GM21526 (cell line): ENCODE results near the gene KRT73.

ENCODE experiments used
- ATAC-seq: cut with Tn5 transposase; IDR thresholded peaks from one replicate; pipeline ENCODE4 v1.9.1; 2021; ENCODE audit warnings: moderate library complexity; ENCODE audit not compliant: unreplicated experiment, low FRiP score

Gene KRT73

DNA sequence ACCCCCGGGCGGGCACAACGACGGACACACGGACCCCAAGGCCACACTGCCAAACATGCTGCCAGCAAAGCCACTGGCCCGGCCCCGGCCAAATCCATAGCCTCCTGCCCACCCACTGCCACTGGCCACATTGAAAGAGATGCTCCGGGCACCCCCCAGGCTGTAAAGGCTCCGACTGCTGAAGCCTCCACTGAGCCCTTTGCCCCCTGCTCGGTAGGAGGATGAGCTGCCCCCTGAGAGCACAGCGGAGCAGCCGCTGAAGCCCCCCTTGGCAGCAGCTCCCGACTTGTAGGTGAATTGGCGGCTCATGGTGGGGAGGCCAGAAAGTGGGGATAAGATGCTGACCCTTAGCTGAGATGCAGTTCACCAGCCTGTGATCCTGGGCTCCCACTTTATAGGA, at the start of gene KRT73:
TSS of gene KRT73 (minus strand) at position 344 of the 400 bp plus-strand sequence. CDS start at position 309, 35 bp downstream.
- no peak for ATAC-seq

DNA sequence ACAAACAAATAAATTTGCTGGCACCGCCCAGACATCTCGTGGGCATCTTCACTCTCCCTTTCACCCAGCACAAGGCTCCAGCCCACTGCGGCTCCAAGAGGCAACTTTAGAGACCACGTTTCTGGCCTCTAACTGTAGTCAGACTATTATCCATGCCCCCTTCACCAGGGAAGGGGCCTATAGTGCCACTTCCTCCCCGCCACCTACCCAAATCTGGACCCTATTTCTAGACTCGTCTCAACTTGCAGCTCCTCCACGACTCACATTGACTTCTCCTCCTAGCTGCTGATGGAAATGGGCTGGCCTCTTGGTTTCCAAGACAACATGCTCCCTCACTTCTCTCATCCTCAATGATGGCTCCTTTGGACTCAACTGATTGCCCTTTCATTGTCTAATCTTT, 49.6 kb upstream of the KRT73 start:
- ATAC-seq = no peak

DNA sequence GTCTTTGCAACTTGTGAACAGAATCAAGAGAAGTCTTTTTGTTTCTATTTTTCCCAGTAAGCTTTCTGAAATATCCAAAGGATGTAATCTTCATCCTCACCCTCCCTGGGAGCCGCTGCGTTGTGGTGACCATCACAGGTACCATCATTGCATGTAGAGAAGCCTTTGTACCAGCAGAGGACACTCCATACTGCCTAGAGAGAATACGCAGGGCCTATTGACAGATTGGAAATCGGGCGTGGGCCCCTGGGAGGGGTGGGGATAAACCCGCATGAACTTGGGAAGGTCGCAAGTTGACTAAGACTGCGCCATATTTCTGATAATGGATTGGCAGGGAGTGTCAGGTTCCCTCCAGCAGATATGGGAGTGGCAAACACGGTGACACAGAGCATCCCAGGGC, 49.1 kb upstream of the KRT73 start:
- no peak for ATAC-seq

DNA sequence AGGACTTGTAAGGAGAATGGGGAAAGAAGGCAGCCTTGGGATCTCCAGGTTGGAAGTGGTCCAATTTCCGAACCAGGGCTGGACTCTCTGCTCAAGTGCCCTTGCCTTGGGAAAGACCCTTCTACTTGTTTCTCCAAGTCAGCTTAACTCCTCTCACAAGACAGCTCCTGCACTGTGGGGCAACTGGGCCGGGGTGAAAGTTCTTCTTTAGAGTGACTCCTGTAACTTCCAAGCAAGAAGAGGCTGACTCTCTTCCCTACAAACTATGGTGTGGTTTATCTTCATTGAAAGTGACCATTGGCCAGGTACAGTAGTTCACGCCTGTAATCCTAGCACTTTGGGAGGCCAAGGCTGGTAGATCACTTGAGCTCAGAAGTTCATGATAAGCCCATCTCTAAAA, 48.1 kb upstream of the KRT73 start:
- ATAC-seq = no peak

DNA sequence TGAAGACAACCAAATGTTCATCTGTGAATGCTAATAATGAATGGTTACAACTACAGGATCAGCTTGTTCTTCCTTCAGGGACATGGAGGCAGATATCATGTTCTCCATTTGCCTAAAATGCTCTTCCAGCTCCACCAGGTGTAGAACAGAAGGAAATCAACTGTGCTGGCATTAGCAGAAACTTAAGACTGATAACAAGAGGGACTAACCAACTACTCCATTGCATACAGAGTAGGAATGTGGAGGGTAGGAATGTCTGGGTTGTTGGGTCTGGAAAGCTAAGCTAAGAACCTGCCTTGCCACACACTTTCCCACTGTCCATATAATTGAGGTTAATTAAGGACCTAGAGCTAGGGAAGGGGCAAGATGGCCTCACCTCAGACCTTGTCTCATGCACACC, 45.1 kb upstream of the KRT73 start:
- no peak for ATAC-seq

DNA sequence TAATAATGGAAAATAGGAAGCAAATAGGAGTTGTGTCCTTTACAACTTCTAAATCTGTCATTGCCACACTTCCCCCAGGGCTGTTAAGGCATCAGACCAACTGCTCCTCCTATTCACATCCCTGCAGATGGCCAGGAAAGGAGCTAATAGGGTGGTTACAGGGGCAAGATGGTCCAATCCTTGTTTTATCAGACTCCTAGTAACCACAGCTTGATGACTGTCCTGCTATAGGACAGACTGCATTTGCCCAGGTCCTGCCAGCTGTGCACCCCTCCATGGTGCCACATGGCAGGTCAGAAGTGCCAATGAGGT, 44.5 kb upstream of the KRT73 start:
- no peak for ATAC-seq

GRCh38 chr12:52662093-52662917, 43.9 kb upstream of the KRT73 start:
- no peak for ATAC-seq

DNA sequence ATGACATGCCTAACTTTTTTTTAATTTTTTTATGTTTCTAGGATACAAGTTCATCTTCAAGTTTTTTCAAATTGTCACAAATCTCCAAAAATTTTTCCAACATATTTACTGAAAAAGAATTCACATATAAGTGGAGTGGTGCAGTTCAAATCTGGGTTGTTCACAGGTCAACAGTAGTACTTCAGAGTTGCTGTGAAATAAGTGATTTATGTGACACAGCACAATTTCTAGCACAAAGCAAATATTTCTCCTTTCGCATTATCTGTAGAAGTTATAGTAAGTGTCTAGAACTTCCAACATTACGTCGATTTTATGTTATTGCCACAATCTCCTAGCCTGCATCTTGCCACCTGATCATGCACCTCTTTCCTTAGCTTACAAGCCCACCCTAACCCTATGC, 43.3 kb upstream of the KRT73 start:
- no peak for ATAC-seq

DNA sequence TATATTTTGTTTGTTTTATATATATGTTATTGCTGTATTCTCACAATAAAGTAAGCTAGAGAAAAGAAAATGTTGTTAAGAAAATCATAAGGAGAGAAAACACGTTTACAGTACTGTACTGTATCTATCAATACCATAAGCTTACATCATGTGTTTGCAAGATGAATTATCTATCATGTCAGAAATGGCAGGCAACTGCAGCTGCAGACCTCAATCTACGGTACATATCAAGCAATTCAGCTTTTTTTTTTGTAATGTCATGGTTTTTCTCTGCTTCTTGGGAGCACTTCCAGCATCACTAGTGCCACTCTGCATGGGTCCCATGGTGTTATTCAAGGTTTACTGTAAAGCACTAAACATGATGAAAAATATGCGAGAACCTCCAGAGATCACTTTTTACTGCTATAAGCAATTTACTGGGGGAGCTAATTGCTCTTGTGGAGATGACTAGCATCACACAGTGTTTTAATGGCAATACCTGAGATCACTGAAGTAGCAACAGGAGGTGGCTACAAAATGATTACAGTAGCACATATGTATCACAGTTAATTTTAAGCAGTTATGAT, 42.7 kb upstream of the KRT73 start:
- ATAC-seq = no peak

- no peak for ATAC-seq
These were observed 41.6 kb upstream of the KRT73 start for GRCh38 chr12:52659951-52660350.

- no peak for ATAC-seq
These were observed 41.0 kb upstream of the KRT73 start for GRCh38 chr12:52659395-52659794.

GRCh38 chr12:52658196-52658595, 39.8 kb upstream of the KRT73 start:
- ATAC-seq = no peak

- ATAC-seq = no peak
These were observed 39.0 kb upstream of the KRT73 start for GRCh38 chr12:52657250-52657902.

DNA sequence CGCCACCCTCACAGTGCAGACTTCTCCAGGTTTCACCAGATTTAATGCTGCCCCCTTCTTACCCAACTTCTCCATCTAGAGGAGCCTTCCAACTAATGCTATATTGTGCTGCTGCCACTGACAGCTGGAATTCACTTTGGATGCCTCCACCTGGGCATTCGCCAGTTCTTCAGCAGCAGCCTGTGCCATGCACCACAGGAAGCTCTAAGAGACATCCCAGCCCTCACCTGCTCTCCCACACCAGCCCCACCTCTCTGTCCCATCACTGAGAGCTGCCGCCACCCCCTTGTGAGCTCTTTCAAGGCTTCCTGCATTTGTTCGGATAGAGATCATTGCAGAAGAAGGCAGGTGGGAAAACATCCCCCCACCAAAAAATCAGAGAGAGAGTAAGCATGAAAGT, 38.3 kb upstream of the KRT73 start:
- ATAC-seq = no peak

GRCh38 chr12:52655720-52656124, 37.4 kb upstream of the KRT73 start:
- ATAC-seq = no peak

DNA sequence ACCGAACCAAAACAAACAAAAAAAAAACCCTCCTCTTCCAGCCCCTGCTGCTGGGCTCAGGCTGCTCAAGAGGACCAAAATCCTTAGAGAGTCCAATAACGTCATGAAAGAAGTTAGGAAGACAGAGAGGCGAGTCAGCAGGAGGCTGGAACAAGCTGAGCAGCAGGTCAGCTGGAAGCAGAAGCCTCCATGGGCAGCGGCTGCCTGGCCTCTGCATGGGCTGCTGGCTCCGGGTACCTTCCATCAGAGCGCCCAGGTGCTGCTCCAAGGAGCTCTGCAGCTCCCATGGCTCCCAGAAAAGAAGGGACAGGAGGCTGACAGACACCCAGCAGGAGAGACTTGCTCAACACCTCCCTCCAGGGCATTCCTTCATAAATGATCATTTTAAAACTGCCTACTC, 36.9 kb upstream of the KRT73 start:
- no peak for ATAC-seq

GRCh38 chr12:52651726-52652261, 33.4 kb upstream of the KRT73 start, which contains the start of gene KRT2:
KRT2 (minus strand) TSS chr12:52652211; CDS start chr12:52652142, 69 bp downstream.
- ATAC-seq = no peak

DNA sequence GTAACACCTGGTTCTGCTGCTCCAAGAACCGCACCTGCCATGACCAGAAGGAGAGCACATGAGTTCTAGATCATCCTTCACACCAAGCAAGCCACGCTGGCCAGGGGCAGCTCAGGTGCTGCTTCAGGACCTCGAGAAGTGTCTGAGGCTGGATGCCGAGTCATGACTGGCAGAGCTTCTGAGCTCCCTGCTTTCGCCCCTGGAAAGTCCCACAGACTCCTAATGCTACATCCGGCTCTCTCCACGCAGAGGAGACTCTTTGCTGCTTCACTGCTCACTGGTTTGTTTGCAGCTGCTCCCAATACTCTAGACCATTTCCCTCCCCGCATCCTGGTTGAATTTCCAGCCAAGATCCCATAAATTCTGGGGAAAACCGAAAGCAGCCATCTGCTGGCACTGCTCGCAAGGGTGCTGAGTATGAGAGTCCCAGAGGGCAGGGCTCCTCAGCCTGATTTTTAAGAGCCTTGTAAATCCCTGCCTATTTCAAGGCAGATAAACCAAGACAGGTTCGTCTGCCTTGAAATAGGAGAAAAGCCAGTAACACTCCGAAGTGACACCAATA, 32.2 kb upstream of the KRT73 start:
- ATAC-seq = no peak

GRCh38 chr12:52649066-52649465, 30.7 kb upstream of the KRT73 start:
- ATAC-seq = no peak

- no peak for ATAC-seq
These were observed 29.7 kb upstream of the KRT73 start for GRCh38 chr12:52648012-52648550.

GRCh38 chr12:52647601-52648000, 29.2 kb upstream of the KRT73 start:
- no peak for ATAC-seq
